K562 (cell line): ENCODE data around the gene SDK1. TPM values are rescaled to one million over a fixed set of nuclear protein-coding genes. Genes with fewer than 3 reads are reported as not detected.

Source experiments
- ATAC-seq: fragments of 200-7000 bp; cut with Tn5 transposase; 3 replicates; pipeline ENCODE4 v1.9.1; 2020; ENCODE audit warnings: moderate library complexity
- BruUV-seq: library from RNA; stranded (reverse); fragments of 400-500 nt; replicated peaks from 2 replicates; lab custom pipeline; 2021; lab: Mats Ljungman, UMichigan
- CTCF ChIA-PET: fragments of 300-600 bp; formaldehyde crosslinking; extraction: SDS; loops from one replicate; lab custom pipeline; 2021; ENCODE audit warnings: low intra/inter-chr PET ratio; lab: Yijun Ruan, JAX
- POLR2A ChIA-PET: fragments of 300-600, 350-650 bp; sonication (Branson Sonifier 250); formaldehyde crosslinking; extraction: SDS; loops from one replicate; lab custom pipeline; 2021; ENCODE audit warnings: antibody characterized with exemption, inconsistent platforms; lab: Yijun Ruan, JAX
- DNase-seq, 4 experiments: peaks; one replicate each; pipeline versions ENCODE4 v3.0.0 to v3.0.0-alpha.2; 2011 to 2018; ENCODE audit warnings: low spot score in 3 of 4, mixed read lengths in 3 of 4; ENCODE audit errors: extremely low read depth in 1 of 4
- FAIRE-seq: peaks from 2 replicates; lab custom pipeline; 2011; peaks lifted over from hg19 to GRCh38; lab: Jason Lieb, UNC
- H2AFZ ChIP-seq: 2 replicates; pipeline ENCODE4 v1.6.0; 2011; ENCODE audit warnings: low read depth, low read length, control low read depth, inconsistent platforms
- H3K27ac ChIP-seq: fragments of 200-600 bp; 3 replicates; pipeline ENCODE4 v1.8.0; 2011; ENCODE audit warnings: low read depth, mild to moderate bottlenecking, control low read depth, inconsistent platforms, low read length, moderate library complexity, mixed read lengths; ENCODE audit errors: extremely low read depth
- H3K27me3 ChIP-seq, 2 experiments: fragments of 300-600 bp in 1 of 2; 2 replicates in 1 of 2; 3 replicates in 1 of 2; pipeline versions ENCODE4 v1.6.0 to v1.8.0; 2011; ENCODE audit warnings: inconsistent platforms in 2 of 2, low read length in 2 of 2, mild to moderate bottlenecking in 1 of 2, mixed read lengths in 1 of 2, moderate library complexity in 1 of 2; ENCODE audit not compliant: control insufficient read depth in 2 of 2, insufficient read depth in 2 of 2
- H3K36me3 ChIP-seq: fragments of 300-600 bp; 3 replicates; pipeline ENCODE4 v1.8.0; 2011; ENCODE audit warnings: mild to moderate bottlenecking, low read length, inconsistent platforms; ENCODE audit not compliant: control insufficient read depth, insufficient read depth
- H3K4me1 ChIP-seq, 2 experiments: fragments of 200-600 bp in 1 of 2; replicated peaks in 1 of 2; 2 replicates in 1 of 2; 3 replicates in 1 of 2; pipeline versions ENCODE4 v1.5.1 to v1.8.0; 2011; ENCODE audit warnings: inconsistent platforms in 2 of 2, low read length in 2 of 2, mild to moderate bottlenecking in 1 of 2, mixed read lengths in 1 of 2, moderate library complexity in 1 of 2; ENCODE audit not compliant: control insufficient read depth in 2 of 2, insufficient read depth in 2 of 2
- H3K4me2 ChIP-seq: 2 replicates; pipeline ENCODE4 v1.6.1; 2011; ENCODE audit warnings: low read length, control low read depth, inconsistent platforms, mixed read lengths; ENCODE audit not compliant: insufficient read depth
- H3K4me3 ChIP-seq: fragments of 200-600 bp; sonication (generic), shearing (Covaris generic); 2 replicates; pipeline ENCODE4 v1.5.1; 2016; ENCODE audit warnings: control low read depth, inconsistent platforms
- H3K79me2 ChIP-seq: fragments of 200-600 bp; 3 replicates; pipeline ENCODE4 v1.8.0; 2011; ENCODE audit warnings: low read length, inconsistent platforms; ENCODE audit not compliant: control insufficient read depth, insufficient read depth
- H3K9ac ChIP-seq, 2 experiments: 2 replicates each; pipeline versions ENCODE4 v1.6.0 to v1.6.1; 2011; ENCODE audit warnings: low read depth in 2 of 2, low read length in 2 of 2, control low read depth in 1 of 2, inconsistent platforms in 1 of 2, mild to moderate bottlenecking in 1 of 2, mixed read lengths in 1 of 2; ENCODE audit not compliant: insufficient read depth in 1 of 2
- H3K9me1 ChIP-seq: one replicate; pipeline ENCODE4 v1.6.0; 2011; ENCODE audit warnings: inconsistent platforms, mild to moderate bottlenecking, low read length, moderate library complexity; ENCODE audit not compliant: control insufficient read depth, insufficient read depth
- H3K9me3 ChIP-seq: replicated peaks from 2 replicates; pipeline ENCODE4 v1.5.1; 2011; ENCODE audit warnings: low read depth, low read length, inconsistent platforms; ENCODE audit not compliant: control insufficient read depth, insufficient read depth
- H4K20me1 ChIP-seq: replicated peaks from 2 replicates; pipeline ENCODE4 v1.6.1; 2011; ENCODE audit warnings: low read length, inconsistent platforms, mixed read lengths; ENCODE audit not compliant: control insufficient read depth, insufficient read depth
- CCNT2 ChIP-seq: IDR thresholded peaks from 2 replicates; pipeline ENCODE4 v1.6.1; 2011; ENCODE audit warnings: borderline replicate concordance, low read depth, mild to moderate bottlenecking, moderate library complexity, mixed read lengths, low read length; ENCODE audit not compliant: insufficient read length; ENCODE audit errors: extremely low read depth
- ELF1 ChIP-seq: fragments of 200-800 bp; sonication (Bioruptor generic); IDR thresholded peaks from 2 replicates; pipeline ENCODE4 v1.6.1; 2016; ENCODE audit warnings: missing genetic modification characterization, missing compliant biosample characterization
- HNRNPUL1 ChIP-seq: fragments of 200-400 bp; formaldehyde crosslinking; IDR thresholded peaks from 2 replicates; pipeline ENCODE4 v1.6.1; 2017; ENCODE audit warnings: low read length
- IRF1 ChIP-seq: sonication (generic); formaldehyde crosslinking; IDR thresholded peaks from 2 replicates; pipeline ENCODE4 v1.8.0; 2022; ENCODE audit warnings: missing genetic modification reagents, mild to moderate bottlenecking, borderline replicate concordance
- IRF9 ChIP-seq: fragments of 450-650 bp; IDR thresholded peaks from 2 replicates; pipeline ENCODE4 v1.6.1; 2016; ENCODE audit warnings: missing biosample characterization, missing genetic modification characterization
- KDM4B ChIP-seq, 2 experiments: fragments of 450-650 bp in 1 of 2; sonication (generic) in 1 of 2; IDR thresholded peaks; 2 replicates each; pipeline ENCODE4 v1.6.1; 2016 to 2017; ENCODE audit warnings: borderline replicate concordance in 2 of 2, antibody characterized with exemption in 1 of 2, low read depth in 1 of 2, mild to moderate bottlenecking in 1 of 2
- MEF2D ChIP-seq: conservative IDR thresholded peaks from 2 replicates; pipeline ENCODE4 v1.6.1; 2016; ENCODE audit warnings: low read depth, missing genetic modification characterization, missing compliant biosample characterization
- NR2C2 ChIP-seq, 2 experiments: fragments of 200-800 bp in 1 of 2; sonication (Bioruptor generic) in 1 of 2; sonication (generic) in 1 of 2; formaldehyde crosslinking in 1 of 2; IDR thresholded peaks; 2 replicates each; pipeline versions ENCODE4 v1.6.1 to v1.8.0; 2016 to 2022; ENCODE audit warnings: mild to moderate bottlenecking in 1 of 2, missing compliant biosample characterization in 1 of 2, missing genetic modification characterization in 1 of 2, missing genetic modification reagents in 1 of 2
- PHTF2 ChIP-seq: fragments of 250-450 bp; sonication (Bioruptor Pico); IDR thresholded peaks from 2 replicates; pipeline ENCODE4 v1.5.0; 2021; ENCODE audit warnings: mild to moderate bottlenecking
- POLR3G ChIP-seq: IDR thresholded peaks from 2 replicates; pipeline ENCODE4 v1.6.1; 2011; ENCODE audit not compliant: insufficient read length, insufficient replicate concordance; ENCODE audit errors: extremely low read depth
- SMAD2 ChIP-seq: fragments of 150-350 bp; IDR thresholded peaks from 2 replicates; pipeline ENCODE4 v1.6.1; 2014; ENCODE audit warnings: low read depth, mild to moderate bottlenecking, low read length
- U2AF1 ChIP-seq: fragments of 200-400 bp; formaldehyde crosslinking; optimal IDR thresholded peaks from 2 replicates; pipeline ENCODE3; 2017; ENCODE audit warnings: mild to moderate bottlenecking, low read depth, low read length, moderate library complexity
- ZC3H11A ChIP-seq: IDR thresholded peaks from 2 replicates; pipeline ENCODE4 v1.6.1; 2012; ENCODE audit warnings: low read depth, low read length, improper control_type of control experiment
- ZEB2 ChIP-seq: fragments of 450-650 bp; IDR thresholded peaks from 2 replicates; pipeline ENCODE4 v1.6.1; 2016
- ZNF253 ChIP-seq: fragments of 250-450 bp; sonication (Bioruptor Pico); conservative IDR thresholded peaks from 2 replicates; pipeline ENCODE4 v1.6.1; 2021; ENCODE audit warnings: mild to moderate bottlenecking
- WGBS: fragments of 100-300 bp; shearing (Covaris generic); methylation state at CpG from one replicate; pipeline ENCODE4 v1.1.6; 2016; ENCODE audit warnings: low coverage, mixed read lengths; ENCODE audit not compliant: insufficient coverage; ENCODE audit errors: missing lambda C conversion rate; 5-methylcytosine and 5-hydroxymethylcytosine counted together
- in situ Hi-C: fragments of 300-500 bp; cut with MboI; formaldehyde crosslinking; loops from 4 replicates; pipeline ENCODE4 v1.15.0; 2018; ENCODE audit warnings: inconsistent platforms, mixed read lengths
- intact Hi-C: fragments of 100-400 bp; cut with micrococcal nuclease; formaldehyde crosslinking; loops from 2 replicates; pipeline ENCODE4 v1.14.2; 2022
- polyA plus RNA-seq, 8 experiments: library from polyadenylated mRNA; depleted of rRNA in 4 of 8; stranded (reverse) in 5 of 8; unstranded in 3 of 8; fragments of >200 nt; fragmentation: Nextera tagmentation in 2 of 8; fragmentation: Illumina TruSeq in 1 of 8; extraction: Ambion mirVana in 2 of 8; extraction: Trizol in 1 of 8; gene quantifications; 2 replicates each; pipeline versions ENCODE4 v1.2.1 to v1.2.3, GENCODE V29; 2011 to 2014; ENCODE audit warnings: inconsistent platforms in 1 of 8, missing spikeins in 1 of 8
- total RNA-seq, 7 experiments: library from RNA; depleted of rRNA in 6 of 7; stranded (reverse); fragments of >200 nt in 6 of 7; fragmentation: Illumina TruSeq in 2 of 7; extraction: Trizol in 2 of 7; gene quantifications; 2 replicates each; pipeline versions ENCODE4 v1.2.1 to v1.2.3, GENCODE V29; 2011 to 2021; ENCODE audit warnings: low replicate concordance in 1 of 7

The SDK1 gene
- total and polyA plus RNA-seq, 9 of the 15 experiments (the other 6 are each of a cell fraction or from before 2014, with no cell fraction given), result 0.16 TPM; not detected in 8

GRCh38 chr7:4274286-4274685, 973.2 kb downstream of the SDK1 start:
- Histone ChIP-seq H3K4me1 (no peaks in the 10 kb centered on the region), H3K9me1 (no peaks in the 10 kb centered on the region), H3K4me2 (no peak overlapping the region), H3K27me3 (peaks cover 5 to 48% of the 10 kb centered on the region in 2 experiments; a peak in 3 of 5 replicates), H3K27ac (no peak overlapping the region), H4K20me1 (no peaks in the 10 kb centered on the region), H3K79me2 (no peaks in the 10 kb centered on the region)
- FAIRE-seq (no peak), ATAC-seq (no peak), DNase-seq (no peak)
- intact Hi-C loops, result no loop called here
- 3% methylated on average over 3 of the region's 3 CpGs for WGBS
- TF ChIP-seq ELF1 (tag), result no peak
- TF ChIP-seq SMAD2, result no peak
- TF ChIP-seq ZEB2, result no peak
- no peak for TF ChIP-seq KDM4B (IDR thresholded peaks at IDR 0.05; ENCODE audit: borderline replicate concordance in 2 of 2, low read depth in 1 of 2)
- no peak for TF ChIP-seq NR2C2 (CRISPR knock-in tag; IDR thresholded peaks at IDR 0.05)
- TF ChIP-seq NR2C2 (tag; IDR thresholded peaks at IDR 0.05), result no peak
- TF ChIP-seq CCNT2, result no peak
- no peak for TF ChIP-seq IRF9 (tag)
- no peak for TF ChIP-seq ZNF253
- TF ChIP-seq ZC3H11A, result no peak
- TF ChIP-seq MEF2D, result no peak
- no peak for TF ChIP-seq HNRNPUL1
- no peak for TF ChIP-seq IRF1
- TF ChIP-seq POLR3G, result no peak
- no peak for TF ChIP-seq PHTF2 (CRISPR knock-in tag)
- no peak for TF ChIP-seq U2AF1
- TF ChIP-seq, all 486 proteins: peak for 0
- H3K9ac ChIP-seq, result no peak overlapping the region
- POLR2A ChIA-PET, result no interaction called here
- no peaks in the 10 kb centered on the region for H3K36me3 ChIP-seq
- CTCF ChIA-PET, result no interaction called here
- no TSS peak for BruUV-seq
- no peaks in the 10 kb centered on the region for H3K9me3 ChIP-seq
- H3K4me3 ChIP-seq, result no peak overlapping the region
- in situ Hi-C loops, result no loop called here
- H2AFZ ChIP-seq, result no peak overlapping the region
